GM12873 (cell line): Measurements from ENCODE around the gene LRRC4C.

Experiments used
- TF ChIP-seq, protein P1 (sequence below): IDR thresholded peaks from 2 replicates; pipeline ENCODE4 v1.5.1; 2012; ENCODE audit warnings: low read depth, mild to moderate bottlenecking, moderate library complexity, low read length, control low read depth; ENCODE audit not compliant: insufficient read depth; ENCODE audit errors: missing control alignments

Gene LRRC4C

DNA sequence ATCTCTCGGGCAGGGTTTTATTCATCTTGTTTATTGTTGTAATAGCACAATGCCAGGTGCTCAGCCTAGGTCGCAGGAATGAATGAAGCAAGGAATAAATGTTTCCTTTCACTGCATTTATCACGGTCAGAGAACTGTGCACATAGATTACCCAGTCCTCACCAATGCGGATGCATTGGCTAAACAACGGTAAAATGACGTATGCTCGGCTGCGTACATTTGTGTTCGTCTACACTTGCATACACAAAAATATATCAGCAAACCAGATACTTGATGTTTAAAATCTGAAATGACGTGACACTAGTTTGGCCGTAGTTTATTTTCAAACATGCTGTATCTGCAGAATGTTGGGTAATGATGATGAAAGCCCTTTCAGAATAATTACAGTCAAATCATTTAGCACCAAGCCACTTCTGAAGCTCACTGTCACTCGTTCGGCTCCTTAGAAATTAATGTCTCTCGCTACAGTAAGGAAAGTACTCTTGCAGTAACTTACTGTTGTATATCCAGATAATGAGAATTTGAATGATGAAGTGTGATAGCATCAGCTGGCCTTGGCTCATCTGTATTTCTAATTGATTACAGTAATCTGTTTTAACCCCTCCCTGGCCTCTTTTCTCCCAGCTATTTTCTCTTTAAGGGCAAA, 268.9 kb downstream of the LRRC4C start:
- TF ChIP-seq, protein P1, sequence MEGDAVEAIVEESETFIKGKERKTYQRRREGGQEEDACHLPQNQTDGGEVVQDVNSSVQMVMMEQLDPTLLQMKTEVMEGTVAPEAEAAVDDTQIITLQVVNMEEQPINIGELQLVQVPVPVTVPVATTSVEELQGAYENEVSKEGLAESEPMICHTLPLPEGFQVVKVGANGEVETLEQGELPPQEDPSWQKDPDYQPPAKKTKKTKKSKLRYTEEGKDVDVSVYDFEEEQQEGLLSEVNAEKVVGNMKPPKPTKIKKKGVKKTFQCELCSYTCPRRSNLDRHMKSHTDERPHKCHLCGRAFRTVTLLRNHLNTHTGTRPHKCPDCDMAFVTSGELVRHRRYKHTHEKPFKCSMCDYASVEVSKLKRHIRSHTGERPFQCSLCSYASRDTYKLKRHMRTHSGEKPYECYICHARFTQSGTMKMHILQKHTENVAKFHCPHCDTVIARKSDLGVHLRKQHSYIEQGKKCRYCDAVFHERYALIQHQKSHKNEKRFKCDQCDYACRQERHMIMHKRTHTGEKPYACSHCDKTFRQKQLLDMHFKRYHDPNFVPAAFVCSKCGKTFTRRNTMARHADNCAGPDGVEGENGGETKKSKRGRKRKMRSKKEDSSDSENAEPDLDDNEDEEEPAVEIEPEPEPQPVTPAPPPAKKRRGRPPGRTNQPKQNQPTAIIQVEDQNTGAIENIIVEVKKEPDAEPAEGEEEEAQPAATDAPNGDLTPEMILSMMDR = no peak

DNA sequence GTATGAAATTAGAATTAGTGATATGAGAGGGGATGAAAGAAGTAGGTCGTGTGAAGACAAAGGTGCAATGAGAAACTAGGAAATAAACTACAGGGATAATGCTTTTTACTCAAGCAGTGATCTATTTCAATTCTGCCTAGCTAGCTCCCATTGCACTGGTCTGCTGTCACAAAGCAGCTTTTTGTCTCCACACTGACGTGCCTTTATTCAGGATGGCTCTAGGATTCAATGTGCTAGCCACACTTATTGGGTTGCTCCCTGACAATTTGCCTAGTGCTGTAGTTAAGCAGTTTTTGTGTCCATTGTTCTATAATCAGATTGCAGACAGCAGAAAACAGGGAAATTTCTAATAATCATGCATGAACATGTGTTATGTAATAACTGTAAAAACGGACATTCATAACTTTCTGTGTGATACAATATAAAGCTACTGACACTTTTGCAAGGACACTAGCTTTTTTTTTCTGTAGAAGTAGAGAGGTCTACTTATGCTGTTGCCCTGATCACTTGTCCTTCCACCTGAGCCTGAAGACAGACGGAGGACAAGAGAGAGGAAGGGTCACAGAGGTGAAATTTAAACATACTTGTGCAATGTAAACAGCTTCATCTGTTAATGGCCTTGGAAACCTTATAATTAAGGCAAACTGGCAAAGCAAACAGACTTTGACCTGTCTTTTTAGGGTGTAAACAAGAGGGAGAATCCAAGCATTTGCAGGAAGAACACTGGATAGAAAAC, 269.6 kb downstream of the LRRC4C start:
- TF ChIP-seq, protein P1 = no peak

DNA sequence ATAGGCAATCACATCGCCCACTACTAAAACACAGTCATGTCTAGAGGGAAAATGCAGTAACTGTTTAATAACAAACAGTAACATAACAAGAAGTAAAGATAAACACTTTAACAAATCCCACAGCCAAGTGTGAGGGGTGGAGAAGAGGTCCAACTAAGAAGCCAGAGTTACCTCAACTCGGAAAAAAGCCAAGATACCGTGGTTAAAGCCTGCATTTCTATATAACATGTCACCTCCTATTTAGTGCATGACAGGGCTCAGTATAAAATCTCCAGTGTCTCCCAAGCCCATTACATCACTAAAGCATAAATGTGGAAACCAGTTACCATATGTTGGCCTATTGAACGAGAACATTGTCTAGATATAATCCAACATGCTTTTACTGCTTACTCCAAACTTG, 281.7 kb downstream of the LRRC4C start:
- TF ChIP-seq, protein P1 = no peak

DNA sequence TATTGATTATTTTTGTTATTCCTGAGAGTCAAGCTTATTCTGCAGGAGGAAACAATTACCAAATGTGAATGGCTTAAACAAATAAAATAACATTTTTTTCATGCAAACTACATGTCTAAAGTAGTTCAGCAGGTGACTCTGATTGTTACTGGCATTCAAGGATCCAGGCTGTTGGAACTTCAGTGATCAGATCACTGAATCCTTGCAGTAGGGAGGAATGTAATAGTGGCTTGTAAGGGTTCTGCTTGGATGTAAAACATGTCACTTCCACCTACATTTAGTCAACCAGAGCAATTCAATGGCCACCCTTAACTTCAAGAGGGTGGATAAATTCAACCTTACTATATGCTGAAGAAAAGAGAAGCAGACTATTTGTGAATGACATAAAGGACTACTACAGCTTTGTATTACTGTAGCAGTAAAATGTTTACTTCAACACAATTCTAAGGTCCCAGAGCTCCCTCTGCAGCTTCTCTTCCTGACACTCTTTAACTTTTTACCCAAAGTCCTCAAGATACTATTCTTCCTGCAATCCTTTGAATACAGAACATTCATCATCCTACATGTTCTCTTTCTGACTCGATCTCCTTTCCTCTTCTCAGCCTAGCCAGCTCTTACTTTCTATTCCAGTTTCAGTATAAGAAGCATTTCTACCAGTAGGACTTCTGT, 284.0 kb downstream of the LRRC4C start:
- TF ChIP-seq, protein P1 = no peak

DNA sequence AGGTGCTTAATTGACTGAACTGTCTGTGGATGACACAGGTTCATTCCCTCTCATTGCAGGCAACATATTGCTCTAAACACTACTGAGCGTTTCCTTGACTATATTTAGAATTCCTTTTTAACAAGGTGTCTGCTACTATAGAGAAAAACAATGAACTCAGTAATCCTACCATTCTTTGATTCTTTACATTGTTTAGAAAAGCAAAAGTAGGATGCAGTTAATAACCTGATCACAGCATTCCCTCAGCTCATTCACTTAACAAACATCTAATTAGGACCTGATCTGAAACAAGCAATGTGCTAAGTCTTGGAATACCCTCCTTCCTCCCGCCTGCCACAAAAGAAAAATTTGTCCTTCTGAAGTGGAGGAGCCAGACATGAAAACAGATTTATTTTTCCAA, 313.1 kb downstream of the LRRC4C start:
- TF ChIP-seq, protein P1 = no peak

DNA sequence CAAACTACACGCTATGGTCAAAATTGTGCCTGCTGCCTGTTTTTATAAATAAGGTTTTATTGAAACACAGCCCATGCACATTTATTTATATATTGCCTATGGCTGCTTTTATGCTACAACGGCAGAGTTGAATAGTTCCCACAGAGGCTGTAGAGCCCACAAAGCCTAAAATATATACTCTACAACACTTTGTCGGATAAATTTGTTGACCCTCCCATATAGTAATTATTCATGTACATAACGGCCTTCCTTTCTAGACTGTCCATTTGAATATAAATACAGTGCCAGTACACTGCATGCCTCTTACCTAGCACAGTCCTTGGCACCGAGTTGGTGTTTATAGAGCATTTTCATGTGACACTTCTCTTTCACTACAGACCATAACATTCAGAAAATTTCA, 314.0 kb downstream of the LRRC4C start:
- TF ChIP-seq, protein P1 = no peak

DNA sequence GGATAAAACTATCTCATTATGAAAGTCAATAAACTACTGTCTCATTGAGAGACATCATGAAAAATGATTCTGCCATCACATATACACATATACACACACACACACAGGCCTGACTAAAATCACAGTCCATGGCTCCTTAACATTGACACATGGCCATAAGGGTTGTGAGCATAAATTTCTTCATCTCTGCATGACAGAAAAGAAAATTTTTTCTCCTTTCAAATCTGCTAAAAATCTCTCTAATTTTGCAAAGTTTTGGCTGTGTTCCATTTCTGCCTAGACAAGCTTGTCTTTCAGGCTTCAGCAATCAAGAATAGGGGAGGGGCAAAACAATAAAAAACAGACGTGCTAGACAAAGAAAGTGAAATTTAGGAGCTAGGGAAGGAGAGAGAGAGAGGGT, 324.5 kb downstream of the LRRC4C start:
- TF ChIP-seq, protein P1 = no peak
